ENCODE data around the gene KLF11. TPM values are rescaled to one million over a fixed set of nuclear protein-coding genes. Genes with fewer than 3 reads are reported as not detected.

KLF11 gene
- total and polyA plus RNA-seq, 9 of the 15 experiments (the other 6 are each of a cell fraction or from before 2014, with no cell fraction given): 2.1 to 13.4 (median 6.5) TPM

DNA sequence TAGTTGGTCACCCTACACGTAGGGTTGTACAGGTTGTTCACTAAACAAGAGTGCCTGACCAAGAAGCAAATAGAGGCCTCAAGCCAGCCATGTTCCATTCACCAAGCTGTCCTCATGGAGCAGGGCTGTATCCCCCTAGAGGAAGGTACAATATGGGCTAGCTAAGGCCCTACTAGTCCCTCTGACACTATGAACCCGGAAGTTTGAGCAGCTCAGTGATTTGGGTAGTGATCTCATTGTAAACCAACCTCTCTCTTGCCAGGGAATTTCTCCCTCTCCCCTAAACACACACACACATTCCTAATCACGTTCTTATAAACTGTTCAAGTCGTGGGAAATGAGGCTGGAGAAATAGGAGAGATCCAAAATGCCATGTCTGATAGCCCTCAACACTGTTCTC, 43.6 kb downstream of the KLF11 start:
- Histone ChIP-seq H4K20me1 (replicated peaks; ENCODE audit: control insufficient read depth, insufficient read depth, low read length) (no peaks in the 10 kb centered on the region), H3K27me3 (ENCODE audit: control insufficient read depth in 2 of 2, insufficient read depth in 2 of 2, low read length in 2 of 2) (peaks cover 24 to 32% of the 10 kb centered on the region in 2 experiments), H3K79me2 (ENCODE audit: control insufficient read depth, insufficient read depth, low read length) (no peaks in the 10 kb centered on the region), H3K9me1 (ENCODE audit: control insufficient read depth, insufficient read depth, low read length) (no peaks in the 10 kb centered on the region), H3K4me3 (no peak overlapping the region), H3K4me1 (replicated peaks in 1 of 2; ENCODE audit: control insufficient read depth in 2 of 2, insufficient read depth in 2 of 2, low read length in 2 of 2) (peaks cover 0 to 7% of the 10 kb centered on the region in 2 experiments; a peak in 1 of 5 replicates), H3K9me3 (replicated peaks; ENCODE audit: control insufficient read depth, insufficient read depth, low read depth, low read length) (no peaks in the 10 kb centered on the region), H3K27ac (ENCODE audit: extremely low read depth, low read depth, low read length) (no peak overlapping the region), H3K9ac (ENCODE audit: insufficient read depth in 1 of 2, low read depth in 2 of 2, low read length in 2 of 2) (no peak overlapping the region), H3K36me3 (ENCODE audit: control insufficient read depth, insufficient read depth, low read length) (no peaks in the 10 kb centered on the region), H2AFZ (ENCODE audit: low read depth, low read length) (peak overlapping the region; percentile 54; the same call in 1 of the 2 replicates), H3K4me2 (ENCODE audit: insufficient read depth, low read length) (no peak overlapping the region)
- no TSS peak for BruUV-seq (replicated peaks)
- CTCF ChIA-PET (ENCODE audit: low intra/inter-chr PET ratio): no interaction called here
- POLR2A ChIA-PET: interaction anchor here (0.6 to 1.3 kb wide), 3 partner anchors 8 to 376 kb away, joined by 3 read pairs; no protein-coding TSS in a partner anchor
- ATAC-seq (peak; percentile 64), DNase-seq (ENCODE audit: extremely low read depth in 1 of 4, low spot score in 3 of 4) (no peak), FAIRE-seq (peak; percentile 32)
- TF ChIP-seq TAL1 (IDR thresholded peaks at IDR 0.05) (no peak), NR4A1 (CRISPR knock-in tag; IDR thresholded peaks at IDR 0.05) (no peak), NR4A1 (tag; IDR thresholded peaks at IDR 0.05) (no peak), NFIC (IDR thresholded peaks at IDR 0.05) (no peak), DDX20 (tag; IDR thresholded peaks at IDR 0.05; ENCODE audit: low read depth) (no peak), GATAD2B (IDR thresholded peaks at IDR 0.05; ENCODE audit: borderline replicate concordance) (no peak), HDAC8 (tag; IDR thresholded peaks at IDR 0.05) (no peak), FOSL1 (tag; conservative IDR thresholded peaks at IDR 0.05) (no peak), KAT2B (IDR thresholded peaks at IDR 0.05; ENCODE audit: low read depth, low read length) (no peak), HDAC2 (IDR thresholded peaks at IDR 0.05) (no peak), ZNF707 (CRISPR knock-in tag; conservative IDR thresholded peaks at IDR 0.05) (no peak)
- TF ChIP-seq, protein P1, sequence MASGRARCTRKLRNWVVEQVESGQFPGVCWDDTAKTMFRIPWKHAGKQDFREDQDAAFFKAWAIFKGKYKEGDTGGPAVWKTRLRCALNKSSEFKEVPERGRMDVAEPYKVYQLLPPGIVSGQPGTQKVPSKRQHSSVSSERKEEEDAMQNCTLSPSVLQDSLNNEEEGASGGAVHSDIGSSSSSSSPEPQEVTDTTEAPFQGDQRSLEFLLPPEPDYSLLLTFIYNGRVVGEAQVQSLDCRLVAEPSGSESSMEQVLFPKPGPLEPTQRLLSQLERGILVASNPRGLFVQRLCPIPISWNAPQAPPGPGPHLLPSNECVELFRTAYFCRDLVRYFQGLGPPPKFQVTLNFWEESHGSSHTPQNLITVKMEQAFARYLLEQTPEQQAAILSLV (tag; IDR thresholded peaks at IDR 0.05): no peak
- TF ChIP-seq, protein P2, sequence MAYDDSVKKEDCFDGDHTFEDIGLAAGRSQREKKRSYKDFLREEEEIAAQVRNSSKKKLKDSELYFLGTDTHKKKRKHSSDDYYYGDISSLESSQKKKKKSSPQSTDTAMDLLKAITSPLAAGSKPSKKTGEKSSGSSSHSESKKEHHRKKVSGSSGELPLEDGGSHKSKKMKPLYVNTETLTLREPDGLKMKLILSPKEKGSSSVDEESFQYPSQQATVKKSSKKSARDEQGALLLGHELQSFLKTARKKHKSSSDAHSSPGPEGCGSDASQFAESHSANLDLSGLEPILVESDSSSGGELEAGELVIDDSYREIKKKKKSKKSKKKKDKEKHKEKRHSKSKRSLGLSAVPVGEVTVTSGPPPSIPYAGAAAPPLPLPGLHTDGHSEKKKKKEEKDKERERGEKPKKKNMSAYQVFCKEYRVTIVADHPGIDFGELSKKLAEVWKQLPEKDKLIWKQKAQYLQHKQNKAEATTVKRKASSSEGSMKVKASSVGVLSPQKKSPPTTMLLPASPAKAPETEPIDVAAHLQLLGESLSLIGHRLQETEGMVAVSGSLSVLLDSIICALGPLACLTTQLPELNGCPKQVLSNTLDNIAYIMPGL (CRISPR knock-in tag; IDR thresholded peaks at IDR 0.05): no peak
- TF ChIP-seq, protein P3, sequence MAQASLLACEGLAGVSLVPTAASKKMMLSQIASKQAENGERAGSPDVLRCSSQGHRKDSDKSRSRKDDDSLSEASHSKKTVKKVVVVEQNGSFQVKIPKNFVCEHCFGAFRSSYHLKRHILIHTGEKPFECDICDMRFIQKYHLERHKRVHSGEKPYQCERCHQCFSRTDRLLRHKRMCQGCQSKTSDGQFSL (CRISPR knock-in tag; IDR thresholded peaks at IDR 0.05): no peak
- TF ChIP-seq, protein P3 (tag; IDR thresholded peaks at IDR 0.05): no peak
- in situ Hi-C loops (cut with MboI): no loop called here
- intact Hi-C loops (cut with micrococcal nuclease): no loop called here
- 16% methylated on average over 4 of the region's 4 CpGs for WGBS (ENCODE audit: insufficient coverage, low coverage, missing lambda C conversion rate)
